SK-N-SH (cell line): Measurements from ENCODE around the gene CD160. TPM values are rescaled to one million over a fixed set of nuclear protein-coding genes. Genes with fewer than 3 reads are reported as not detected.

ENCODE experiments used
- CTCF ChIA-PET: fragments of 300-600, 350-600 bp; formaldehyde crosslinking; extraction: SDS; loops from one replicate; lab custom pipeline; 2021; lab: Yijun Ruan, JAX
- POLR2A ChIA-PET: fragments of 350-600 bp; sonication (Branson Sonifier 250); formaldehyde crosslinking; extraction: SDS; loops from one replicate; lab custom pipeline; 2020; ENCODE audit warnings: antibody characterized with exemption, inconsistent platforms; lab: Yijun Ruan, JAX
- DNase-seq: peaks from one replicate; pipeline ENCODE4 v3.0.0; 2012
- H2AFZ ChIP-seq: fragments of 200-600 bp; sonication (generic); 2 replicates; pipeline ENCODE4 v1.8.1; 2016; ENCODE audit warnings: antibody characterized with exemption, mild to moderate bottlenecking, low read depth
- H3F3A ChIP-seq: fragments of 200-600 bp; sonication (generic); replicated peaks from 2 replicates; pipeline ENCODE3; 2016; ENCODE audit warnings: antibody characterized with exemption, mild to moderate bottlenecking; ENCODE audit not compliant: insufficient read depth
- H3K27ac ChIP-seq, 2 experiments: fragments of 200-500 bp in 1 of 2; fragments of 200-600 bp in 1 of 2; sonication (Bioruptor generic) in 1 of 2; sonication (generic), shearing (Covaris generic) in 1 of 2; 2 replicates each; pipeline versions ENCODE4 v1.5.1 to v1.6.1; 2014 to 2016; ENCODE audit warnings: low read depth in 2 of 2, inconsistent platforms in 1 of 2, low read length in 1 of 2, mild to moderate bottlenecking in 1 of 2, mixed read lengths in 1 of 2
- H3K27me3 ChIP-seq: fragments of 200-600 bp; sonication (generic), shearing (Covaris generic); 2 replicates; pipeline ENCODE4 v1.6.1; 2016; ENCODE audit warnings: mixed run types; ENCODE audit not compliant: insufficient read depth
- H3K36me3 ChIP-seq, 2 experiments: fragments of 200-500 bp in 1 of 2; fragments of 200-600 bp in 1 of 2; sonication (Bioruptor generic) in 1 of 2; sonication (generic) in 1 of 2; replicated peaks in 1 of 2; 2 replicates each; pipeline versions ENCODE3 to v1.5.1; 2014 to 2016; ENCODE audit warnings: low read length in 1 of 2, mild to moderate bottlenecking in 1 of 2; ENCODE audit not compliant: insufficient read depth in 2 of 2, control insufficient read depth in 1 of 2
- H3K4me1 ChIP-seq, 2 experiments: fragments of 200-500 bp in 1 of 2; fragments of 200-600 bp in 1 of 2; sonication (Bioruptor generic) in 1 of 2; sonication (generic), shearing (Covaris generic) in 1 of 2; 2 replicates each; pipeline versions ENCODE4 v1.5.1 to v1.6.1; 2014 to 2016; ENCODE audit warnings: low read depth in 1 of 2, low read length in 1 of 2, mixed run types in 1 of 2; ENCODE audit not compliant: insufficient read depth in 2 of 2, control insufficient read depth in 1 of 2
- H3K4me2 ChIP-seq: fragments of 200-600 bp; sonication (generic), shearing (Covaris generic); 2 replicates; pipeline ENCODE4 v1.6.1; 2017; ENCODE audit warnings: mixed run types
- H3K4me3 ChIP-seq, 2 experiments: fragments of 200-500 bp in 1 of 2; fragments of 200-600 bp in 1 of 2; sonication (Bioruptor generic) in 1 of 2; sonication (generic), shearing (Covaris generic) in 1 of 2; 2 replicates each; pipeline versions ENCODE4 v1.5.1 to v1.8.1; 2014 to 2016; ENCODE audit warnings: low read depth in 2 of 2, inconsistent platforms in 1 of 2, low read length in 1 of 2, mild to moderate bottlenecking in 1 of 2, mixed read lengths in 1 of 2, moderate library complexity in 1 of 2
- H3K79me2 ChIP-seq: fragments of 200-600 bp; sonication (generic); 2 replicates; pipeline ENCODE4 v1.8.1; 2017; ENCODE audit warnings: mild to moderate bottlenecking; ENCODE audit not compliant: insufficient read depth
- H3K9ac ChIP-seq: fragments of 200-600 bp; sonication (generic); 2 replicates; pipeline ENCODE4 v1.6.1; 2017; ENCODE audit warnings: mixed run types
- H3K9me2 ChIP-seq: fragments of 200-600 bp; sonication (generic); 2 replicates; pipeline ENCODE4 v1.6.1; 2017; ENCODE audit warnings: mixed run types
- H3K9me3 ChIP-seq: fragments of 200-600 bp; sonication (generic); 2 replicates; pipeline ENCODE4 v1.6.1; 2017; ENCODE audit warnings: mixed run types, mild to moderate bottlenecking, moderate library complexity
- H4K20me1 ChIP-seq: fragments of 200-600 bp; sonication (generic); 2 replicates; pipeline ENCODE4 v1.6.1; 2017; ENCODE audit warnings: mild to moderate bottlenecking, mixed run types; ENCODE audit not compliant: insufficient read depth
- ELF1 ChIP-seq: IDR thresholded peaks from 2 replicates; pipeline ENCODE4 v1.4.0; 2012
- EZH2phosphoT487 ChIP-seq: fragments of 200-600 bp; sonication (generic); IDR thresholded peaks from 2 replicates; pipeline ENCODE4 v1.6.1; 2017; ENCODE audit warnings: low read depth, mixed run types, mild to moderate bottlenecking, antibody characterized with exemption, moderate library complexity, borderline replicate concordance
- FOSL2 ChIP-seq: IDR thresholded peaks from 2 replicates; pipeline ENCODE4 v1.4.0; 2012; ENCODE audit warnings: low read depth, mild to moderate bottlenecking, moderate library complexity, borderline replicate concordance
- FOXJ3 ChIP-seq: sonication (generic); formaldehyde crosslinking; IDR thresholded peaks from 2 replicates; pipeline ENCODE4 v1.5.1; 2020; ENCODE audit warnings: mild to moderate bottlenecking, missing genetic modification reagents
- IRF3 ChIP-seq: fragments of 150-350 bp; IDR thresholded peaks from 2 replicates; pipeline ENCODE4 v1.6.1; 2016; ENCODE audit warnings: mild to moderate bottlenecking, low read depth, low read length
- PBX3 ChIP-seq: IDR thresholded peaks from 2 replicates; pipeline ENCODE4; 2012
- POLR2AphosphoS5 ChIP-seq: IDR thresholded peaks from 2 replicates; pipeline ENCODE4 v1.6.1; 2012; ENCODE audit warnings: low read depth, low read length
- RAD21 ChIP-seq: IDR thresholded peaks from 2 replicates; pipeline ENCODE4 v1.6.1; 2012; ENCODE audit warnings: mild to moderate bottlenecking, low read length
- RXRA ChIP-seq: IDR thresholded peaks from 2 replicates; pipeline ENCODE4 v1.4.0; 2012; ENCODE audit warnings: low read depth, mild to moderate bottlenecking, borderline replicate concordance
- SIN3A ChIP-seq: IDR thresholded peaks from 2 replicates; pipeline ENCODE4 v1.6.1; 2012; ENCODE audit warnings: low read depth, mild to moderate bottlenecking, low read length, moderate library complexity, borderline replicate concordance
- TCF12 ChIP-seq: IDR thresholded peaks from 2 replicates; pipeline ENCODE4 v1.4.0; 2012
- YY1 ChIP-seq: IDR thresholded peaks from 2 replicates; pipeline ENCODE4 v1.4.0; 2012; ENCODE audit warnings: low read depth, mild to moderate bottlenecking
- WGBS: methylation state at CpG from one replicate; pipeline ENCODE4 v1.1.6; 2017; ENCODE audit warnings: low lambda C conversion rate; 5-methylcytosine and 5-hydroxymethylcytosine counted together
- polyA plus RNA-seq, 3 experiments: library from polyadenylated mRNA; depleted of rRNA; stranded (reverse); fragments of >200 nt; gene quantifications; 2 replicates each; pipeline ENCODE4 v1.2.3, GENCODE V29; 2012
- TF ChIP-seq, protein P1 (sequence below): IDR thresholded peaks from 2 replicates; pipeline ENCODE4 v1.4.0; 2012; ENCODE audit warnings: low read depth, borderline replicate concordance
- TF ChIP-seq, protein P2 (sequence below): IDR thresholded peaks from 2 replicates; pipeline ENCODE4 v1.4.0; 2012; ENCODE audit warnings: low read depth, borderline replicate concordance
- TF ChIP-seq, protein P3 (sequence below): IDR thresholded peaks from 2 replicates; pipeline ENCODE4 v1.4.0; 2012; ENCODE audit warnings: low read depth

CD160 gene
- polyA plus RNA-seq, 1 of the 3 experiments (the other 2 are of a cell fraction), result not detected

- no peak overlapping the region for H3K9ac ChIP-seq
- H3K79me2 ChIP-seq, result no peaks in the 10 kb centered on the region
- no peaks in the 10 kb centered on the region for H3F3A ChIP-seq
- DNase-seq, result no peak
- H3K4me2 ChIP-seq, result no peak overlapping the region
- no peaks in the 10 kb centered on the region for H3K9me3 ChIP-seq
- 82% methylated on average over 11 of the region's 11 CpGs for WGBS
- POLR2A ChIA-PET, result no interaction called here
- no peaks in the 10 kb centered on the region for H4K20me1 ChIP-seq
- no peaks in the 10 kb centered on the region for H3K36me3 ChIP-seq
- H3K4me3 ChIP-seq, result no peak overlapping the region
- CTCF ChIA-PET, result interaction anchor here (0.9 to 1.3 kb wide), 2 partner anchors 27 to 29 kb away, joined by 3 read pairs; no protein-coding TSS in a partner anchor
- no peak overlapping the region for H3K27ac ChIP-seq
- H3K4me1 ChIP-seq, result peaks cover 0 to 4% of the 10 kb centered on the region in 2 experiments; a peak in 1 of 4 replicates
- no peak overlapping the region for H2AFZ ChIP-seq
- no peaks in the 10 kb centered on the region for H3K9me2 ChIP-seq
- TF ChIP-seq, protein P1, sequence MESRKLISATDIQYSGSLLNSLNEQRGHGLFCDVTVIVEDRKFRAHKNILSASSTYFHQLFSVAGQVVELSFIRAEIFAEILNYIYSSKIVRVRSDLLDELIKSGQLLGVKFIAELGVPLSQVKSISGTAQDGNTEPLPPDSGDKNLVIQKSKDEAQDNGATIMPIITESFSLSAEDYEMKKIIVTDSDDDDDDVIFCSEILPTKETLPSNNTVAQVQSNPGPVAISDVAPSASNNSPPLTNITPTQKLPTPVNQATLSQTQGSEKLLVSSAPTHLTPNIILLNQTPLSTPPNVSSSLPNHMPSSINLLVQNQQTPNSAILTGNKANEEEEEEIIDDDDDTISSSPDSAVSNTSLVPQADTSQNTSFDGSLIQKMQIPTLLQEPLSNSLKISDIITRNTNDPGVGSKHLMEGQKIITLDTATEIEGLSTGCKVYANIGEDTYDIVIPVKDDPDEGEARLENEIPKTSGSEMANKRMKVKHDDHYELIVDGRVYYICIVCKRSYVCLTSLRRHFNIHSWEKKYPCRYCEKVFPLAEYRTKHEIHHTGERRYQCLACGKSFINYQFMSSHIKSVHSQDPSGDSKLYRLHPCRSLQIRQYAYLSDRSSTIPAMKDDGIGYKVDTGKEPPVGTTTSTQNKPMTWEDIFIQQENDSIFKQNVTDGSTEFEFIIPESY, result no peak
- TF ChIP-seq PBX3 (no peak), FOXJ3 (no peak), ELF1 (no peak), POLR2AphosphoS5 (no peak), TCF12 (no peak), SIN3A (no peak), YY1 (no peak), RXRA (no peak), FOSL2 (no peak), IRF3 (no peak), RAD21 (no peak), EZH2phosphoT487 (no peak)
- TF ChIP-seq, protein P2, sequence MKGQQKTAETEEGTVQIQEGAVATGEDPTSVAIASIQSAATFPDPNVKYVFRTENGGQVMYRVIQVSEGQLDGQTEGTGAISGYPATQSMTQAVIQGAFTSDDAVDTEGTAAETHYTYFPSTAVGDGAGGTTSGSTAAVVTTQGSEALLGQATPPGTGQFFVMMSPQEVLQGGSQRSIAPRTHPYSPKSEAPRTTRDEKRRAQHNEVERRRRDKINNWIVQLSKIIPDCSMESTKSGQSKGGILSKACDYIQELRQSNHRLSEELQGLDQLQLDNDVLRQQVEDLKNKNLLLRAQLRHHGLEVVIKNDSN, result no peak
- TF ChIP-seq, protein P3, sequence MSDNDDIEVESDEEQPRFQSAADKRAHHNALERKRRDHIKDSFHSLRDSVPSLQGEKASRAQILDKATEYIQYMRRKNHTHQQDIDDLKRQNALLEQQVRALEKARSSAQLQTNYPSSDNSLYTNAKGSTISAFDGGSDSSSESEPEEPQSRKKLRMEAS, result no peak
- no peaks in the 10 kb centered on the region for H3K27me3 ChIP-seq
Measured at GRCh38 chr1:145692785-145693443, 26.4 kb upstream of the CD160 start.
